DOHH2 (cell line): Measurements from ENCODE around the gene ARID5A.

Experiments
- EZH2phosphoT487 ChIP-seq: fragments of 200-600 bp; sonication (generic); IDR thresholded peaks from 2 replicates; pipeline ENCODE4 v1.6.1; 2017; ENCODE audit warnings: borderline replicate concordance, mild to moderate bottlenecking, antibody characterized with exemption, low read length, moderate library complexity, mixed read lengths
- TF ChIP-seq, protein P1 (sequence below): fragments of 200-600 bp; sonication (generic); IDR thresholded peaks from one replicate; pipeline ENCODE4 v1.5.1; 2014; ENCODE audit warnings: antibody characterized with exemption, mild to moderate bottlenecking, low read depth, low read length; ENCODE audit not compliant: poor library complexity, severe bottlenecking

DNA sequence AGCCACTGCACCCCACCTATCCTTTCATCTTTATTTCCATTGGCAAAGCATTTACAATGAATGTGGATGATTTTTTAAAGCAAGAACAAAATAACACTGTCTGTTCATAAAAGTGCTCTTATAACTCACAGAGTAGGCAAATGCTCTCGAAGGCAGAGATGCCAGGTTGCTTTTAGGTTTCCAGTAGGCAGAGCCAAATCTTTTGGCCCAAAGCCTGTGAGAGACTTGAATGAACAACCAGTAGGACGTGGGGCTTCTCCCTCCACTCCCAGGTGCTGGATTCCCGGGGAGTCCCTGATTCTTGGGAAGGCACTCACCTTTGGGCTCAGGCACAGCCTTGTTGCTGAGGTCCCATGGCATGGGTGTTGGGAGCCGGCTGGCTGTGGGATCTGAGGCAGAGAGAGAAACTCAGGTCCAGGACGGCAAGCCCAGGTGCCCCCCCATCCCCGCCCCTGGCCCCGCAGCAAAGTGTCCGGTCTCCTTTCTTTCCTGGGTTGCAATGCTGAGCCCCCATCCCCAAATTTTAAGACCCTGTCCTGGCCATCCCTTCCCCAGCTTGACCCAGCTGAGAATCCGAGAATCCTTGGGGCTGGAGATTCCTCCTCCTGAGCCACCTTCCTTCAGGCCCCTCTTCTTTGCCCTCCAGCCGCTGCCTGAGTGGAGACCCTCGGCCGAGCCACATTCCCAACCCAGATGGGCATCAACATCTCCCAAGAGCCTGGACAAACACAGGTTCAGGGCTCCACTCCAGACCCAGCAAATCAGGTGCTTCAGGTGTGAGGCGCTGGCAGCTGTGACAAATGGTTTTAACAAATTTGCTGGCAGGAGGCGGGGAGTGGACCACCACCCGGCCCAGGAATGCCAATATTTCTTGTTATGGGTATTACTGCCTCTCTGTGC, 37.2 kb upstream of the ARID5A start:
- TF ChIP-seq, protein P1, sequence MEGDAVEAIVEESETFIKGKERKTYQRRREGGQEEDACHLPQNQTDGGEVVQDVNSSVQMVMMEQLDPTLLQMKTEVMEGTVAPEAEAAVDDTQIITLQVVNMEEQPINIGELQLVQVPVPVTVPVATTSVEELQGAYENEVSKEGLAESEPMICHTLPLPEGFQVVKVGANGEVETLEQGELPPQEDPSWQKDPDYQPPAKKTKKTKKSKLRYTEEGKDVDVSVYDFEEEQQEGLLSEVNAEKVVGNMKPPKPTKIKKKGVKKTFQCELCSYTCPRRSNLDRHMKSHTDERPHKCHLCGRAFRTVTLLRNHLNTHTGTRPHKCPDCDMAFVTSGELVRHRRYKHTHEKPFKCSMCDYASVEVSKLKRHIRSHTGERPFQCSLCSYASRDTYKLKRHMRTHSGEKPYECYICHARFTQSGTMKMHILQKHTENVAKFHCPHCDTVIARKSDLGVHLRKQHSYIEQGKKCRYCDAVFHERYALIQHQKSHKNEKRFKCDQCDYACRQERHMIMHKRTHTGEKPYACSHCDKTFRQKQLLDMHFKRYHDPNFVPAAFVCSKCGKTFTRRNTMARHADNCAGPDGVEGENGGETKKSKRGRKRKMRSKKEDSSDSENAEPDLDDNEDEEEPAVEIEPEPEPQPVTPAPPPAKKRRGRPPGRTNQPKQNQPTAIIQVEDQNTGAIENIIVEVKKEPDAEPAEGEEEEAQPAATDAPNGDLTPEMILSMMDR, result no peak
- TF ChIP-seq EZH2phosphoT487, result no peak
